SK-N-SH (cell line): ENCODE data around the gene HEBP2. TPM values are rescaled to one million over a fixed set of nuclear protein-coding genes. Genes with fewer than 3 reads are reported as not detected.

Source experiments
- CTCF ChIA-PET: fragments of 300-600, 350-600 bp; formaldehyde crosslinking; extraction: SDS; loops from one replicate; lab custom pipeline; 2021; lab: Yijun Ruan, JAX
- POLR2A ChIA-PET: fragments of 350-600 bp; sonication (Branson Sonifier 250); formaldehyde crosslinking; extraction: SDS; loops from one replicate; lab custom pipeline; 2020; ENCODE audit warnings: antibody characterized with exemption, inconsistent platforms; lab: Yijun Ruan, JAX
- DNase-seq: peaks from one replicate; pipeline ENCODE4 v3.0.0; 2012
- H2AFZ ChIP-seq: fragments of 200-600 bp; sonication (generic); 2 replicates; pipeline ENCODE4 v1.8.1; 2016; ENCODE audit warnings: antibody characterized with exemption, mild to moderate bottlenecking, low read depth
- H3F3A ChIP-seq: fragments of 200-600 bp; sonication (generic); replicated peaks from 2 replicates; pipeline ENCODE3; 2016; ENCODE audit warnings: antibody characterized with exemption, mild to moderate bottlenecking; ENCODE audit not compliant: insufficient read depth
- H3K27ac ChIP-seq, 2 experiments: fragments of 200-500 bp in 1 of 2; fragments of 200-600 bp in 1 of 2; sonication (Bioruptor generic) in 1 of 2; sonication (generic), shearing (Covaris generic) in 1 of 2; 2 replicates each; pipeline versions ENCODE4 v1.5.1 to v1.6.1; 2014 to 2016; ENCODE audit warnings: low read depth in 2 of 2, inconsistent platforms in 1 of 2, low read length in 1 of 2, mild to moderate bottlenecking in 1 of 2, mixed read lengths in 1 of 2
- H3K27me3 ChIP-seq: fragments of 200-600 bp; sonication (generic), shearing (Covaris generic); 2 replicates; pipeline ENCODE4 v1.6.1; 2016; ENCODE audit warnings: mixed run types; ENCODE audit not compliant: insufficient read depth
- H3K36me3 ChIP-seq, 2 experiments: fragments of 200-500 bp in 1 of 2; fragments of 200-600 bp in 1 of 2; sonication (Bioruptor generic) in 1 of 2; sonication (generic) in 1 of 2; replicated peaks in 1 of 2; 2 replicates each; pipeline versions ENCODE3 to v1.5.1; 2014 to 2016; ENCODE audit warnings: low read length in 1 of 2, mild to moderate bottlenecking in 1 of 2; ENCODE audit not compliant: insufficient read depth in 2 of 2, control insufficient read depth in 1 of 2
- H3K4me1 ChIP-seq, 2 experiments: fragments of 200-500 bp in 1 of 2; fragments of 200-600 bp in 1 of 2; sonication (Bioruptor generic) in 1 of 2; sonication (generic), shearing (Covaris generic) in 1 of 2; 2 replicates each; pipeline versions ENCODE4 v1.5.1 to v1.6.1; 2014 to 2016; ENCODE audit warnings: low read depth in 1 of 2, low read length in 1 of 2, mixed run types in 1 of 2; ENCODE audit not compliant: insufficient read depth in 2 of 2, control insufficient read depth in 1 of 2
- H3K4me2 ChIP-seq: fragments of 200-600 bp; sonication (generic), shearing (Covaris generic); 2 replicates; pipeline ENCODE4 v1.6.1; 2017; ENCODE audit warnings: mixed run types
- H3K4me3 ChIP-seq, 2 experiments: fragments of 200-500 bp in 1 of 2; fragments of 200-600 bp in 1 of 2; sonication (Bioruptor generic) in 1 of 2; sonication (generic), shearing (Covaris generic) in 1 of 2; 2 replicates each; pipeline versions ENCODE4 v1.5.1 to v1.8.1; 2014 to 2016; ENCODE audit warnings: low read depth in 2 of 2, inconsistent platforms in 1 of 2, low read length in 1 of 2, mild to moderate bottlenecking in 1 of 2, mixed read lengths in 1 of 2, moderate library complexity in 1 of 2
- H3K79me2 ChIP-seq: fragments of 200-600 bp; sonication (generic); 2 replicates; pipeline ENCODE4 v1.8.1; 2017; ENCODE audit warnings: mild to moderate bottlenecking; ENCODE audit not compliant: insufficient read depth
- H3K9ac ChIP-seq: fragments of 200-600 bp; sonication (generic); 2 replicates; pipeline ENCODE4 v1.6.1; 2017; ENCODE audit warnings: mixed run types
- H3K9me2 ChIP-seq: fragments of 200-600 bp; sonication (generic); 2 replicates; pipeline ENCODE4 v1.6.1; 2017; ENCODE audit warnings: mixed run types
- H3K9me3 ChIP-seq: fragments of 200-600 bp; sonication (generic); 2 replicates; pipeline ENCODE4 v1.6.1; 2017; ENCODE audit warnings: mixed run types, mild to moderate bottlenecking, moderate library complexity
- H4K20me1 ChIP-seq: fragments of 200-600 bp; sonication (generic); 2 replicates; pipeline ENCODE4 v1.6.1; 2017; ENCODE audit warnings: mild to moderate bottlenecking, mixed run types; ENCODE audit not compliant: insufficient read depth
- ELF1 ChIP-seq: IDR thresholded peaks from 2 replicates; pipeline ENCODE4 v1.4.0; 2012
- EP300 ChIP-seq, 2 experiments: IDR thresholded peaks; 2 replicates each; pipeline versions ENCODE4 v1.4.0 to v1.6.1; 2012; ENCODE audit warnings: borderline replicate concordance in 1 of 2, low read depth in 1 of 2, low read length in 1 of 2
- EZH2phosphoT487 ChIP-seq: fragments of 200-600 bp; sonication (generic); IDR thresholded peaks from 2 replicates; pipeline ENCODE4 v1.6.1; 2017; ENCODE audit warnings: low read depth, mixed run types, mild to moderate bottlenecking, antibody characterized with exemption, moderate library complexity, borderline replicate concordance
- FOXJ3 ChIP-seq: sonication (generic); formaldehyde crosslinking; IDR thresholded peaks from 2 replicates; pipeline ENCODE4 v1.5.1; 2020; ENCODE audit warnings: mild to moderate bottlenecking, missing genetic modification reagents
- GABPA ChIP-seq: IDR thresholded peaks from 2 replicates; pipeline ENCODE4 v1.4.0; 2012; ENCODE audit warnings: low read depth, mild to moderate bottlenecking
- GATA2 ChIP-seq: sonication (generic); formaldehyde crosslinking; IDR thresholded peaks from 2 replicates; pipeline ENCODE4 v1.5.0; 2020; ENCODE audit warnings: mild to moderate bottlenecking, missing genetic modification reagents
- JUND ChIP-seq: IDR thresholded peaks from 2 replicates; pipeline ENCODE4 v1.4.0; 2012
- POLR2AphosphoS5 ChIP-seq: IDR thresholded peaks from 2 replicates; pipeline ENCODE4 v1.6.1; 2012; ENCODE audit warnings: low read depth, low read length
- RAD21 ChIP-seq: IDR thresholded peaks from 2 replicates; pipeline ENCODE4 v1.6.1; 2012; ENCODE audit warnings: mild to moderate bottlenecking, low read length
- SIN3A ChIP-seq: IDR thresholded peaks from 2 replicates; pipeline ENCODE4 v1.6.1; 2012; ENCODE audit warnings: low read depth, mild to moderate bottlenecking, low read length, moderate library complexity, borderline replicate concordance
- SMC3 ChIP-seq: IDR thresholded peaks from 2 replicates; pipeline ENCODE4 v1.6.1; 2012; ENCODE audit warnings: low read depth, low read length, improper control_type of control experiment
- TEAD4 ChIP-seq: IDR thresholded peaks from 2 replicates; pipeline ENCODE4 v1.4.0; 2012; ENCODE audit warnings: mild to moderate bottlenecking, borderline replicate concordance; ENCODE audit not compliant: insufficient read depth
- YY1 ChIP-seq: IDR thresholded peaks from 2 replicates; pipeline ENCODE4 v1.4.0; 2012; ENCODE audit warnings: low read depth, mild to moderate bottlenecking
- WGBS: methylation state at CpG from one replicate; pipeline ENCODE4 v1.1.6; 2017; ENCODE audit warnings: low lambda C conversion rate; 5-methylcytosine and 5-hydroxymethylcytosine counted together
- polyA plus RNA-seq, 3 experiments: library from polyadenylated mRNA; depleted of rRNA; stranded (reverse); fragments of >200 nt; gene quantifications; 2 replicates each; pipeline ENCODE4 v1.2.3, GENCODE V29; 2012
- TF ChIP-seq, protein P1 (sequence below): fragments of 200-600 bp; sonication (generic); IDR thresholded peaks from 2 replicates; pipeline ENCODE4 v1.6.1; 2017; ENCODE audit warnings: antibody characterized with exemption, mild to moderate bottlenecking, moderate library complexity
- TF ChIP-seq, protein P2 (sequence below): fragments of 150-350 bp; IDR thresholded peaks from 2 replicates; pipeline ENCODE4 v1.6.1; 2016; ENCODE audit warnings: mild to moderate bottlenecking, low read depth, low read length
- TF ChIP-seq, protein P3 (sequence below): IDR thresholded peaks from 2 replicates; pipeline ENCODE4 v1.4.0; 2012; ENCODE audit warnings: low read depth

HEBP2 gene
- polyA plus RNA-seq, 1 of the 3 experiments (the other 2 are of a cell fraction), result 7.6 TPM

DNA sequence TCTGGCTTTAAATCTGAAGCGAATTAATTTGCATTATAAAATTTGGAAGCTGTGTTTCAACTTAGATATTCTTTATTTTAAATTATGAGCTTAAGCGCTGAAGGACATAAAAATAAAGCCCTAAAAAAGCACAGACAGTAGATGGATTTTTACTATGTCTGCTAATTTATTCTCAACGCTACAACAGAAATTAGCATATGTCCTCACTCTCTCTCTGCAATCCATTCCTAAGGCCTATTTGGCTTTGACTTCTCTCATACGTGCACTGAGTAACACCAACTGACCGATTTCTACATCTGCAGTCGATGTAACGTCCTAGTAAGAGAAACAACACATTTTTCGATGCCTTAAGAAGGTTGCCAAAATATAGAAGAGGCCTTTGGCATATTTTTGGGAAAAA is 23.7 kb downstream of the HEBP2 start:
- no peaks in the 10 kb centered on the region for H3K9me2 ChIP-seq
- no peak overlapping the region for H3K4me2 ChIP-seq
- H4K20me1 ChIP-seq, result no peaks in the 10 kb centered on the region
- no peaks in the 10 kb centered on the region for H3K79me2 ChIP-seq
- DNase-seq, result no peak
- H3K4me3 ChIP-seq, result no peak overlapping the region
- ChIA-PET CTCF (interaction anchor here (1.0 to 3.7 kb wide), 5 partner anchors 17 to 339 kb away, joined by 3 to 19 read pairs (median 5); no protein-coding TSS in a partner anchor), POLR2A (no interaction called here)
- WGBS, result 28% methylated on average over 8 of the region's 8 CpGs
- H2AFZ ChIP-seq, result no peak overlapping the region
- no peaks in the 10 kb centered on the region for H3F3A ChIP-seq
- H3K27me3 ChIP-seq, result peaks cover 52% of the 10 kb centered on the region
- no peaks in the 10 kb centered on the region for H3K36me3 ChIP-seq
- TF ChIP-seq TEAD4, result no peak
- no peaks in the 10 kb centered on the region for H3K9me3 ChIP-seq
- H3K9ac ChIP-seq, result no peak overlapping the region
- H3K4me1 ChIP-seq, result peaks cover 0 to 8% of the 10 kb centered on the region in 2 experiments; a peak in 1 of 4 replicates
- H3K27ac ChIP-seq, result no peak overlapping the region

DNA sequence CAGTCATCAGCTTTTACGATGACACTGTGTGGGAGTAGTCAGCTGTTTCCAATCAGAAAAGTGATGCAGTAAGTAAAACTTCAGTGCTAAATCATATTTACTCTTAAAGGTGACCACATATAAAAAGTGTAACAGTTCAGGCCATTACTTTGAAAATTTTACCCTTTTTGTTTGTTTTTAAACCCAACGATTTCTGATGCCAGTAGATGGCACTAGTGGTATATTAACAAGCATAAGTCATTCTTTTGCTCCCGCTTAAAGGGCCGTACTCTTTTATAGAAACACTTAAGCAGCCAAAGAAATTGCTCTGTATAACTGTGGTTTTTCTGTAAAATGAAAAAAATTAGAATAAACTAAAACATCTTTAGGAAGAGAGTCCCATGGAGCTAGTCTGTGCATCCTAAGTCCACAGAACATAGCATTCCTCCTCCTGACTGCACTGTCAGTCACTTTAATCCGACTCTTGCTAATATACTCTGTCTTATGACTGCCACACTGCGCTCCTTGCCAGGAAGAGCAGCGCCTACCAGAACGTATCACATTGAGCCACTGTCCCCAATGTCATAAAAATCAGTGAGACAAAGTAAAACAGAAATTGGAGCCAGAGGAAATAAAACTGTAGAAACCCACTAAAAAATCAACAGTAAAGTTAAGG is 25.0 kb downstream of the HEBP2 start:
- DNase-seq, result peak; percentile 54
- Histone ChIP-seq H2AFZ (no peak overlapping the region), H3F3A (no peaks in the 10 kb centered on the region), H3K79me2 (no peaks in the 10 kb centered on the region), H3K36me3 (no peaks in the 10 kb centered on the region), H4K20me1 (no peaks in the 10 kb centered on the region), H3K4me1 (peaks cover 0 to 5% of the 10 kb centered on the region in 2 experiments; a peak in 1 of 4 replicates), H3K27me3 (peaks cover 61% of the 10 kb centered on the region), H3K9me3 (no peaks in the 10 kb centered on the region), H3K9me2 (no peaks in the 10 kb centered on the region), H3K4me3 (no peak overlapping the region; a peak in 1 of 4 replicates), H3K4me2 (no peak overlapping the region)
- ChIA-PET POLR2A (no interaction called here), CTCF (interaction anchor here (0.5 to 3.7 kb wide), 21 partner anchors 10 to 676 kb away, joined by 3 to 19 read pairs (median 4); partner anchors contain the start of gene HEBP2)
- 10% methylated on average over 8 of the region's 8 CpGs for WGBS
- TF ChIP-seq RAD21 (peak; percentile 71), GATA2 (CRISPR knock-in tag) (no peak), SMC3 (0 out of 2 replicates have a peak, but pooled peaks have one; percentile 22), JUND (no peak)
- TF ChIP-seq, protein P1, sequence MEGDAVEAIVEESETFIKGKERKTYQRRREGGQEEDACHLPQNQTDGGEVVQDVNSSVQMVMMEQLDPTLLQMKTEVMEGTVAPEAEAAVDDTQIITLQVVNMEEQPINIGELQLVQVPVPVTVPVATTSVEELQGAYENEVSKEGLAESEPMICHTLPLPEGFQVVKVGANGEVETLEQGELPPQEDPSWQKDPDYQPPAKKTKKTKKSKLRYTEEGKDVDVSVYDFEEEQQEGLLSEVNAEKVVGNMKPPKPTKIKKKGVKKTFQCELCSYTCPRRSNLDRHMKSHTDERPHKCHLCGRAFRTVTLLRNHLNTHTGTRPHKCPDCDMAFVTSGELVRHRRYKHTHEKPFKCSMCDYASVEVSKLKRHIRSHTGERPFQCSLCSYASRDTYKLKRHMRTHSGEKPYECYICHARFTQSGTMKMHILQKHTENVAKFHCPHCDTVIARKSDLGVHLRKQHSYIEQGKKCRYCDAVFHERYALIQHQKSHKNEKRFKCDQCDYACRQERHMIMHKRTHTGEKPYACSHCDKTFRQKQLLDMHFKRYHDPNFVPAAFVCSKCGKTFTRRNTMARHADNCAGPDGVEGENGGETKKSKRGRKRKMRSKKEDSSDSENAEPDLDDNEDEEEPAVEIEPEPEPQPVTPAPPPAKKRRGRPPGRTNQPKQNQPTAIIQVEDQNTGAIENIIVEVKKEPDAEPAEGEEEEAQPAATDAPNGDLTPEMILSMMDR, result peak; percentile 69
- TF ChIP-seq, all 33 proteins: peak for 3
- Histone ChIP-seq H3K9ac (no peak overlapping the region), H3K27ac (no peak overlapping the region)

DNA sequence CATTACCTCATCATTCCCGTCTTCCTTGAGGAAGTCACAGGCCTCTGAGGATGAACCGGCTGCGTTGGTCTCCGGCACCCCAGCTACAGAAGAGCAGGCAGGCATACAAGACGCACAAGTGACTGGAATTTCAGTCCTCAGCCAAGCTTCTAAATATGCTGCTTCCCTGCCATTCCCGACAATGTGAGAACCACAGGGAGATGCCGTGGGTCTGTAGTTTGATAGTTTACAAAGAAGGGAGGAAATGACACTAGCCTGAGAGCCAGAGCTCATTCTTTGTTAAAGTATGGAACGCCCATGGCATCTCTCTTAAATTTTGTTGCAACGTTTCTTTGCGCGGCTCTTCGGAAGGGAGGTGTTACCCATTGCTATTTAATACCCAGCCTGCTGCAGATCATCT is 25.7 kb downstream of the HEBP2 start:
- Histone ChIP-seq H3K4me2 (no peak overlapping the region), H3K9me3 (no peaks in the 10 kb centered on the region), H3K79me2 (no peaks in the 10 kb centered on the region), H3K36me3 (no peaks in the 10 kb centered on the region), H3K27me3 (peaks cover 60% of the 10 kb centered on the region), H3K9ac (no peak overlapping the region), H2AFZ (no peak overlapping the region), H3F3A (no peaks in the 10 kb centered on the region), H4K20me1 (no peaks in the 10 kb centered on the region), H3K4me3 (no peak overlapping the region), H3K27ac (no peak overlapping the region), H3K4me1 (no peaks in the 10 kb centered on the region; a peak in 1 of 4 replicates), H3K9me2 (no peaks in the 10 kb centered on the region)
- CTCF ChIA-PET, result interaction anchor here (0.6 to 3.7 kb wide), 20 partner anchors 10 to 314 kb away, joined by 3 to 19 read pairs (median 4); partner anchors contain the start of gene HEBP2
- 23% methylated on average over 12 of the region's 12 CpGs for WGBS
- DNase-seq, result no peak
- POLR2A ChIA-PET, result no interaction called here
- TF ChIP-seq EZH2phosphoT487, result no peak
- TF ChIP-seq POLR2AphosphoS5, result no peak
- no peak for TF ChIP-seq GABPA
- TF ChIP-seq, protein P2, sequence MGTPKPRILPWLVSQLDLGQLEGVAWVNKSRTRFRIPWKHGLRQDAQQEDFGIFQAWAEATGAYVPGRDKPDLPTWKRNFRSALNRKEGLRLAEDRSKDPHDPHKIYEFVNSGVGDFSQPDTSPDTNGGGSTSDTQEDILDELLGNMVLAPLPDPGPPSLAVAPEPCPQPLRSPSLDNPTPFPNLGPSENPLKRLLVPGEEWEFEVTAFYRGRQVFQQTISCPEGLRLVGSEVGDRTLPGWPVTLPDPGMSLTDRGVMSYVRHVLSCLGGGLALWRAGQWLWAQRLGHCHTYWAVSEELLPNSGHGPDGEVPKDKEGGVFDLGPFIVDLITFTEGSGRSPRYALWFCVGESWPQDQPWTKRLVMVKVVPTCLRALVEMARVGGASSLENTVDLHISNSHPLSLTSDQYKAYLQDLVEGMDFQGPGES, result no peak
- no peak for TF ChIP-seq ELF1
- no peak for TF ChIP-seq FOXJ3 (CRISPR knock-in tag)
- no peak for TF ChIP-seq RAD21
- no peak for TF ChIP-seq JUND
- no peak for TF ChIP-seq YY1
- no peak for TF ChIP-seq EP300 (IDR thresholded peaks at IDR 0.05; ENCODE audit: borderline replicate concordance in 1 of 2, low read depth in 1 of 2, low read length in 1 of 2)
- TF ChIP-seq TEAD4, result no peak
- TF ChIP-seq, protein P3, sequence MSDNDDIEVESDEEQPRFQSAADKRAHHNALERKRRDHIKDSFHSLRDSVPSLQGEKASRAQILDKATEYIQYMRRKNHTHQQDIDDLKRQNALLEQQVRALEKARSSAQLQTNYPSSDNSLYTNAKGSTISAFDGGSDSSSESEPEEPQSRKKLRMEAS, result no peak
- TF ChIP-seq SIN3A, result no peak
